GM19397 (cell line): ENCODE results near the gene CUL4B.
"Not testable (repeated sequence)": the region's sequence is repeated elsewhere in the genome, so short reads cannot be mapped to it uniquely, and the experiment has no call there.

Source experiments
- ATAC-seq: cut with Tn5 transposase; IDR thresholded peaks from one replicate; pipeline ENCODE4 v1.9.1; 2021; ENCODE audit warnings: mild to moderate bottlenecking, moderate library complexity; ENCODE audit not compliant: unreplicated experiment

Gene CUL4B

DNA sequence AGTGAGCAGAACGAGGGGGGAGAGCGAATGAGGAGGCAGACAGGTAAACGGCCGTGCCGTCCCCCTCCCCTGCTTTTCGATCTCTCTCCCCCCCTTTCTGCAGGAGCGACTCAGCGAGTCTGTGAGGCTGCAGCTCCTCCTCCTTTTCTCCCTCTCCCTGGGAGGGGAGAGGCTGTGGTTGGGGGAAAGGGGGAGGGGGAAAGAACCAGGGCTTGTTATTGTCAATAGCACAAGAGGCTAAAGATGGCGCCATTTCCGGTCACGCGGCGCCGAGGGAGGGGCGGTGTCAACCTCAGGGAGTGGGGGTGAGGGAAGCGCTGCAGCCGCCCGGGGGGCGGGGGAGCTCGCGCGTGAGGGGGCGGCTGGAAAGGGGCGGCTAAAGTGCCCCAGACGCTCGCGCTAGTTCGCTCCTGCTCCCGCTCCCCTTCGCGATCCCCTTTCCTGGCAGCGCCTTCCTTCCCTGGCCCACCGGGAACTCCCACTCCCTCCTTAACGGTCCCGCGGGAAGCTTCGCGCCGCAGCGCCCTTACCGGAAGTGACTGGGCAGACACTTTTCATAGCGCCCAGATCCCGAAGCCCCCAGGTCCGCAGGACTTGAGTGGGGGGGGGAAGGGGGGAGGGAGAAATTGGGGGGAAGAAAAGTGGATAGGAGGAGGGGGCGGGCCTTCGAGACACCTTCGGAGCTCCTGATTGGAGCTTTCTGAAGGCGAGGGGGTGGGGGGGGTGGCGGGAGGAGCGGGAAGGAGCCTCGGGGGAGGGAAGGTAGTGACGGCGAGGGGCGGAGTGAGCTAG lies at the start of gene CUL4B:
Gene CUL4B (minus strand): TSS at position 121 of the 792 bp plus-strand sequence. CDS start 324 bp downstream, outside the sequence.
- peak; percentile 88 for ATAC-seq

GRCh38 chrX:120604361-120604782 lies 43.6 kb upstream of the CUL4B start:
- ATAC-seq, result peak; percentile 58

- ATAC-seq, result peak; percentile 88
Observed at GRCh38 chrX:120603707-120604360, 43.1 kb upstream of the CUL4B start, which contains the start of gene MCTS1. MCTS1 (plus strand) TSS chrX:120604101; CDS start chrX:120604237, 136 bp downstream.

- no peak for ATAC-seq
Observed at GRCh38 chrX:120585702-120586101, 24.9 kb upstream of the CUL4B start.

DNA sequence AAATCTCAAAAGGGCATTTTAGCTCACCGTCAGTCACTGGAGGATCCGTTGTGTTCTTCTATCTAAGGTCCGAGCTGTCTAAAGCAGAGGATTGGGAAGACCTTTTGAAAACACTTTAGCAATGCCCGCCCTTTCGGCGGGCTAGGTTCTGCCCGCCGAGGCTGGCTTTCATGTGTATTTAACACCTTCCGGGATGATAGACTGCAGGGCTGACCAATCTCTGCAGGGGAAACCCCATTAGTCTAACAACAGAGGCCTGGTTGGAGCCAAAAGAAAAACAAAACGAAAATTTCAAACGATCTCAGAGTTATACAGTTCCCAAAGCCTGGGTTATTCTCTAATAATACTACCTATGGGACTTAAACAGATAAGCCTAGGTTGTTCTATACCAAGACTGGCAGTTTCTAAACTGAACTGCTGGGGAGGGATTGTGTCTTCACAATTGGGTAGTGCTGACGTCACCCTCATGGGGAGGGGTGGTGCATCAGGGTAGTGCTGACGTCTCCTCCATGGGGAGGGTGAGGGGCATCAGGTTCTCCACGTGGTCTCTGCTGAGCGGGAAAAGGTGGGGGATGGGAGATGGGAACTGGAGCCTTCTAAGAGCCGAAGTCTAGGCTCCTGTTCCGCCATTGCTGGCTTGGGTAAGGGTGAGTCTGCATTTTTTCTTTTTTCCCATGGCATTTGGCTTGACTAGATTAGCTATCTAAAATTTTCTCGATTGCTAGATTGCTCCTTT lies 14.8 kb upstream of the CUL4B start:
- no peak for ATAC-seq

DNA sequence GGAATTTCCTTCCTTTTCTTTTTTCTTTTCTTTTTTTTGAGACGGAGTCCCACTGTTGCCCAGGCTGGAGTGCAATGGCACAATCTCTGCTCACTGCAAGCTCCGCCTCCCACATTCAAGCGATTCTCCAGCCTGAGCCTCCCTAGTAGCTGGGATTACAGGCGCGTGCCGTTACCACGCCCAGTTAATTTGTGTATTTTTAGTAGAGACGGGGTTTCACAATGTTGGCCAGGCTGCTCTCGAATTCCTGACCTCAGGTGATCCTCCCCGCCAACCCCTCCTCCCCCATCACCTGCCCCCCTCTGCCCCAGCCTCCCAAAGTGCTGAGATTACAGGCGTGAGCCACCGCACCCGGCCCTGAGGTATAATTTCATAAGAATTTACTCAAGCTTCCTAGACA lies 13.0 kb upstream of the CUL4B start:
- ATAC-seq, result not testable (repeated sequence)

- ATAC-seq, result no peak
Observed at GRCh38 chrX:120570011-120570600, 9.3 kb upstream of the CUL4B start.

DNA sequence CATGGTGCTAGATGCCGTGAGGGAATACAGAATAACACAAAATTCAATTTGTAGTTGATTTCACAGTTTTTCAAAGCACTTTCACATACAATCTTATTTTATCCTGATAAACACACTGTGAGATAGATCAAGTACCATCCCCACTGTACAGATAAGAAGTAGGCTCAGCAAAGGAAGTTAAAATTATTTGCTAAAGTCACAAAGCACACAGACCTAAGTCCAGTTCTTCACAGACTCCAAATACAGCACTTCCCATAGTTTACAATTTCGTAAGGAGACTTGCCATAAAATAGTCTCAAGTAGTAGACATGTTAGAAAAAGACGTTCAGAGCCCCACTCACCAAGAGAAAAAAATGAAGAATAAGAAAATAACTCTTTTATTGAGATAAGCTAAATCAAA lies 7.8 kb upstream of the CUL4B start:
- no peak for ATAC-seq

DNA sequence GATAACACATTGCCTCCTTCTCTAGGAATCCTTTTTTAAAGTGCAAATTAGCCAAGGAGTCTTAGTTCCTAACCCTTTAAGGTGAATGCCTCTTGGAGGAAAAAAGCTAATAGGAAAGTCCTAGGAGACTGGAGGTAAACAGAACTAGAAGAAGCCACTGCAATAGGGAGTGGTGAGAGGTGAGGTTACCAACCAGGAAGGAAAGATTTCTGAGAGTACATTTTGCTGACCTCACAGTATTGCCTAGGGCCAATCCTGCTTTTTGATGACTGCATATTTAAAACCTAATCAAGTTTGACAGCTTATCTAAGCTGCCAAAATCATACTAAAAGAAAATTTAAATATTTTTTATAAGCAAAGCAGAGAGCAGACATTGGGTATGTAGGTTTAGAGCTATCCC lies 7.3 kb upstream of the CUL4B start:
- ATAC-seq, result no peak

GRCh38 chrX:120566817-120567216 lies 6.1 kb upstream of the CUL4B start:
- ATAC-seq, result no peak

- no peak for ATAC-seq
Observed at GRCh38 chrX:120564925-120565324, 4.2 kb upstream of the CUL4B start.

- no peak for ATAC-seq
Observed at GRCh38 chrX:120562569-120562926, 1.8 kb upstream of the CUL4B start.

- ATAC-seq, result no peak
Observed at GRCh38 chrX:120561634-120562568, 1.1 kb upstream of the CUL4B start.

GRCh38 chrX:120560405-120560841 lies 339 bp downstream of the CUL4B start:
- ATAC-seq, result peak; percentile 24

- ATAC-seq, result no peak
Observed at GRCh38 chrX:120559804-120560203, 958 bp downstream of the CUL4B start.

GRCh38 chrX:120556251-120556650 lies 4.5 kb downstream of the CUL4B start:
- no peak for ATAC-seq

GRCh38 chrX:120549483-120550452 lies 11.0 kb downstream of the CUL4B start:
- ATAC-seq, result no peak

- no peak for ATAC-seq
Observed at GRCh38 chrX:120536061-120536460, 24.7 kb downstream of the CUL4B start.
